COLO668 (cell line): ENCODE measurements around the gene GNAT2.

Experiments
- DNase-seq: peaks from one replicate; lab custom pipeline; 2025; ENCODE audit not compliant: unreplicated experiment; lab: John Stamatoyannopoulos, UW

The GNAT2 gene

DNA sequence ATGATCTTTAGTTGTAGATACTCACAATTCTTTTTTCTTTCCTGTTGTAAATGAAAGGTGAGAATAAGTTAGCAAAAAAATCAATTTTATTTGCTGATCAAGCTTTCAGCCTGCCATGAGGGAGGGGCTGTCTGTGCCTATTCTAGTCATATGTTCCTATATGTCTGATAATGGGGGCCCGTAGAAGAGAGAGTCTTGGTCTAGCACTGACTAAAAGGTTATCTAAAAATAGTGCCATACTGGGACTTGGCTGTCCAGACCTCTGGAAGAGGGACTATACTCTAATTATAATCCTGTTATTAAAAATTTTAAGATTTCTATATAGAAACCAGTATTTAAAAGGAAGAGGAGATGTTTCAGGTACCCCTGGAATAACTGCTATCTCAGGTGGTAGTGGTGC is 52.4 kb downstream of the GNAT2 start:
- no peak for DNase-seq

DNA sequence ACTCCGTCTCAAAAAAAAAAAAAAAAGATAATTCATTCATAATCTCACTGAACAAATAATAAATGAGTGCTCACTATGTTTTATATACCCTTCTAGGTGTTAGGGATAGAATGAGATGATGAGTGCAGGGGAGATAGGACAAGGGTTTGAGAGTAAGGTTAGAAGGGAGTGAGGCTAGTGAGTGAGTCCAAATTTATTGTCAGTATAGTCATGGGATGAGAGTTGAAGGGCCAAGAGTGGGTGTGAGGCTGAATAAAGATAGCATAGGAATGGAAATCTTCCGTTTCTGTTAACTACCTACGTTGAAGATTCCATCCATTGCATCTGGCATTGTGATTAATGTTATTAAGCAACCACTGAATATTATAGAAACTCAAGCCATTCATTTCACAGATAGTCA is 54.2 kb downstream of the GNAT2 start:
- DNase-seq, result no peak

DNA sequence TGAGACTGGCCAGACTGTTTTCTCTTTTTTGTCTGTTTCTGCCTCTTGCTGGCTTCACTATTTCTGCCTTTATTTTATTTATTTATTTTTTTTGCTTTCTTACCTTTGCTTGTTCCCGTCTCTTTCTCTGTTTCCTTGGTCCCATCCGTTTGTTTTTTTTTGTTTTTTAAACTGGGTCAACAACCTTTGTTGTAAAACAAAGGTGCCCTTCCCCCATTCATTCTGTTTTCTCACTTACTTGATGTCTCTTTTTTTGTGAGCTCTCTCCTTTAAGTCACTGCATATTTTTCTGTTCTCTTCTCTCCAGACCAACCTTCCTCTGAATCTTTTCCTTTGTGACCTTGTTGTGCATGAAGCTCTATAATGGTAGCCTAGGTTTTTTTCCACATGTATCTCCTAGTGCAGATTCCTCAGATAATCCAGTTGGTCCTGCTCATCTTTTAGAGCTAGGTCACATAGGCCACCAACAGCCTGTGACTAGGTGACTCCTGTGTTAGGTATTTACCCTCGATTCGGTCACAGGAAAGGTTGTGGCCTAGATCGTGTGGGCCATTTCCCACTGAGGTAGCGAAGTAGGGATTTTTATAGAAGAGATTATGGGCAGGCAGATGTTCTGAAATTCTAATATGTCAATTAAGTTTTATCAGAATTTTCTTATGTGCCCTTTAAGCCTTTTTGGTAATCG is 55.1 kb downstream of the GNAT2 start:
- no peak for DNase-seq

DNA sequence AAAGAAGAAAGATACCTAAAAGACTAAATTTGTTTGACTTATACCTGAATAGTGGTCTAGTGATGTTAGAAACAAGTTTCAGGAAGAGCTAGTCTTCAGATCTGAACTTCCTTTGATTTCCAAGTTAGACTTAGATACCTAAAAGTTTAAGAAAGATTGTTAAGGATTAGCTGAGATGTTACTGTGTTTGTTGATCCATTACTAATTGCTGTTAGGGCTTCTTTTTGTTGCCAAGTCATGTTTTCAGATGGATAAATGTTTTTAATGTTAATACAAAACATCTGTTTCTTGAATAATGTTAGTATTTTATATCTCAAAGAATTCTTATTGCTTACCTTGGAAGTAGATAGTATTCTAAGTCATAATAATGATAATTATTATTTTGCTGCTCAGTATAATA is 59.4 kb downstream of the GNAT2 start:
- DNase-seq, result no peak

DNA sequence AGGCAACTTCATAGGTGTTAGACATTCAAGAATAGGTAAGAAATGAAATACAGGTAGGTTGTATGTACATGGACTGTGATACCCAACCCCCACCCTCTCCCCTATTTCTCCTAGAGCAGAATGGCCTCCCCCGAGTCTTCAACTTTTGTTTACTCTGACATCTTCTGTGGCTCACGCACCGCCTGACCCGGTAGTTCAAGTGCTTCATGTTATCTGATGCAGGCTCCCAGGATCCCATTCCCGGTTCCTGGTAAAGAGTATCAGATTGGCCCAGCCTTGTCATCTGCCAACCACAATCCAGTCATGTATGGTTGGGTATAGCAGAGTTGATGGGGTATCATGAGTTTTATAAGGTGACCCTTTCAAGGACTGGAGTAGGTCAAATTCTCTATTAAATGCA is 61.9 kb downstream of the GNAT2 start:
- no peak for DNase-seq

DNA sequence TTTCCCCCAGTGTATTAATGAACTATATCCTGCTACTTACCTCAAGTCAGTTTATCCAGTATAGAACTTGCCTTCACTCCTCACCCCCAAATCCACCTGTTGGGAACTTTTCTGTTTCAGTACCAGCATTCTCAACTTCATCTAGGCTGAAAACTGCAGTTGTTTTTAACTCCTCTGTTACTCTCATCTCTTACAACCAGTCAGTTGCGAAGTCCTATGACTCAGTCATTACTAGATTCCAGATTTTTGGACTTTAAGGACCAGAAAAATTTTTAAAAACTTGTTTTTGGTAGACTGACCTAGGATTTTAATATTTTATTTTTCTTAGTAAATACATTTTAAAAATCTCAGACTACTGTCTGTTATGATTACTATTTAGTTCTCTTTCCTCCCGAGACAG is 62.9 kb downstream of the GNAT2 start:
- no peak for DNase-seq
